ENCODE measurements around the gene PACS1.
"Not testable (repeated sequence)": the region's sequence is repeated elsewhere in the genome, so short reads cannot be mapped to it uniquely, and the experiment has no call there.

The PACS1 gene

GRCh38 chr11:66112041-66112491 lies 42.0 kb downstream of the PACS1 start:
- peak; percentile 33 for DNase-seq

- DNase-seq, result no peak
Measured at GRCh38 chr11:66112601-66113499, 42.8 kb downstream of the PACS1 start.

- DNase-seq, result not testable (repeated sequence)
Measured at GRCh38 chr11:66114957-66115356, 44.9 kb downstream of the PACS1 start.

GRCh38 chr11:66115638-66116301 lies 45.7 kb downstream of the PACS1 start:
- peak; percentile 35 for DNase-seq

GRCh38 chr11:66116576-66117361 lies 46.7 kb downstream of the PACS1 start:
- DNase-seq, result no peak

GRCh38 chr11:66118847-66119246 lies 48.8 kb downstream of the PACS1 start:
- no peak for DNase-seq

GRCh38 chr11:66119348-66120133 lies 49.5 kb downstream of the PACS1 start:
- no peak for DNase-seq

- no peak for DNase-seq
Measured at GRCh38 chr11:66121466-66121865, 51.4 kb downstream of the PACS1 start.

- no peak for DNase-seq
Measured at GRCh38 chr11:66123902-66124301, 53.8 kb downstream of the PACS1 start.

- no peak for DNase-seq
Measured at GRCh38 chr11:66124564-66124963, 54.5 kb downstream of the PACS1 start.

- peak; percentile 27 for DNase-seq
Measured at GRCh38 chr11:66126064-66126463, 56.0 kb downstream of the PACS1 start.

- DNase-seq, result peak; percentile 76
Measured at GRCh38 chr11:66126808-66127555, 56.9 kb downstream of the PACS1 start.

GRCh38 chr11:66130978-66131377 lies 60.9 kb downstream of the PACS1 start:
- no peak for DNase-seq

GRCh38 chr11:66131937-66132632 lies 62.0 kb downstream of the PACS1 start:
- no peak for DNase-seq

GRCh38 chr11:66133216-66133775 lies 63.2 kb downstream of the PACS1 start:
- DNase-seq, result no peak

GRCh38 chr11:66136752-66137123 lies 66.7 kb downstream of the PACS1 start:
- peak; percentile 32 for DNase-seq

- DNase-seq, result no peak
Measured at GRCh38 chr11:66139817-66140404, 69.8 kb downstream of the PACS1 start.

GRCh38 chr11:66142370-66143263 lies 72.5 kb downstream of the PACS1 start:
- DNase-seq, result no peak

- DNase-seq, result no peak
Measured at GRCh38 chr11:66143264-66143566, 73.1 kb downstream of the PACS1 start.

Measured in CD4-positive, alpha-beta T cell treated with Interleukin-17A for 4 hours (primary cell).